ENCODE results near the gene FIBP. TPM values are rescaled to one million over a fixed set of nuclear protein-coding genes. Genes with fewer than 3 reads are reported as not detected.

Gene FIBP
- total and polyA plus RNA-seq, 2 of the 4 experiments (the other 2 are of a cell fraction): 141 to 182 TPM

DNA sequence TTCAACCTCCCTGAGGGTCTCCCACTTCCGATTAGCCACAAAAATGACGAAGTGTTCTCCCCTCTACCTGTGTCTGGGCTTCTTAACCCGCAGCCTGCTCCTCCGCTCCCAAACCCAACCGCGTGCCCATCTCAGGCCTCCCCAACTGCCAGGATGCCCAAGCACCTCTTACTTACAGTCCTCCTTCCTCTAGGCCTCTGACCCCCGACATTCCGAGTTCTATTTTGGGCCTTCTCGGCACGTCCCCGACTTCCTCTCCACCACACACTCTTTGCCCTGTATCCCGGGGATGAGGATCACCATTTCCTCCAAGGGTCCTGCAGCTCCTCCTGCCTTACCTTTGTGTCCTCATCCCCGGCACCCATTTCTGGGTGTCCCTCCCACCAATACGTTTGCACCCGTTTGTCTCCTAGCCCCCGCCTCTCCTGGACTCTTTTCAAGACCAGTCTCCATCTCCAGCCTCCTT is 28.4 kb downstream of the FIBP start:
- Histone ChIP-seq H3K4me3 (ENCODE audit: insufficient read depth, low read depth, low read length) (peak overlapping the region; percentile 95), H3K27me3 (ENCODE audit: control insufficient read depth, insufficient read depth, low read length) (no peaks in the 10 kb centered on the region), H3K4ac (ENCODE audit: low read depth, low read length) (peak overlapping the region; percentile 98), H2AFZ (replicated peaks; ENCODE audit: low read length, poor library complexity) (peak overlapping the region; percentile 93), H3K9me1 (ENCODE audit: insufficient read depth, low read length) (peaks cover 15% of the 10 kb centered on the region), H4K5ac (ENCODE audit: low read depth, low read length) (peak overlapping the region; percentile 74), H2AK5ac (ENCODE audit: low read depth, low read length) (peak overlapping the region; percentile 97), H3K56ac (ENCODE audit: extremely low read depth, insufficient read depth, low read length) (peak overlapping the region; percentile 95), H2BK5ac (ENCODE audit: low read depth, low read length, poor library complexity, severe bottlenecking) (peak overlapping the region; percentile 90), H3K18ac (ENCODE audit: low read depth, low read length) (peak overlapping the region; percentile 49), H2AK9ac (replicated peaks; ENCODE audit: low read depth, low read length, poor library complexity) (peak overlapping the region; percentile 100), H3K36me3 (ENCODE audit: control insufficient read depth, insufficient read depth, low read length) (peaks cover 50% of the 10 kb centered on the region), H4K8ac (ENCODE audit: low read depth in 2 of 2, low read length in 2 of 2) (peak overlapping the region; percentile 94 to 99), H3K14ac (replicated peaks; ENCODE audit: low read depth, low read length) (peak overlapping the region; percentile 99), H3K4me1 (ENCODE audit: control insufficient read depth, insufficient read depth, low read length) (peaks cover 11% of the 10 kb centered on the region), H3K23ac (ENCODE audit: low read depth, low read length) (peak overlapping the region; percentile 98), H2BK120ac (ENCODE audit: low read depth, low read length) (peak overlapping the region; percentile 87), H4K91ac (ENCODE audit: insufficient read depth, low read depth, low read length) (peak overlapping the region; percentile 98), H3K9ac (ENCODE audit: low read depth, low read length) (peak overlapping the region; percentile 78), H3K9me3 (ENCODE audit: control insufficient read depth, insufficient read depth, low read length) (no peaks in the 10 kb centered on the region), H3K79me1 (ENCODE audit: low read depth in 1 of 2, low read length in 2 of 2) (peaks cover 6 to 69% of the 10 kb centered on the region in 2 experiments; a peak in 3 of 4 replicates), H2BK20ac (ENCODE audit: low read depth, low read length) (peak overlapping the region; percentile 67), H3K4me2 (ENCODE audit: low read depth, low read length) (peak overlapping the region; percentile 66), H2BK15ac (ENCODE audit: low read depth, low read length) (peak overlapping the region; percentile 52; the same call in 2 of the 3 replicates), H3K27ac (ENCODE audit: insufficient read depth, low read length) (peak overlapping the region; percentile 89), H4K20me1 (ENCODE audit: insufficient read depth, low read length) (peaks cover 39% of the 10 kb centered on the region)
- POLR2A ChIA-PET (ENCODE audit: unreplicated experiment): interaction anchor here (0.6 to 1.3 kb wide), 6 partner anchors 9 to 31 kb away, joined by 3 to 9 read pairs (median 4); partner anchors contain the start of gene CCDC85B
- CTCF ChIA-PET: interaction anchor here (0.6 to 2.4 kb wide), 9 partner anchors 9 to 193 kb away, joined by 3 to 14 read pairs (median 5); partner anchors contain the start of gene FIBP
- in situ Hi-C loops (cut with MboI; ENCODE audit: low sequenced_read_pairs) (no loop called here), intact Hi-C loops (cut with micrococcal nuclease) (no loop called here), dilution Hi-C loops (cut with HindIII; ENCODE audit: low sequenced_read_pairs, unreplicated experiment) (no loop called here)
- BruUV-seq (replicated peaks): no TSS peak
- WGBS, 2 experiments (ENCODE audit: extremely low coverage in 2 of 2, insufficient read length in 1 of 2): 3% methylated on average over 13 of the region's 16 CpGs; no CpG with 5 or more reads in 1 of the 2 experiments
- DNase-seq: no peak
- TF ChIP-seq MXI1 (IDR thresholded peaks at IDR 0.05; ENCODE audit: borderline replicate concordance, low read depth, low read length) (no peak; the same call in 1 of the 2 replicates), RFX5 (IDR thresholded peaks at IDR 0.05; ENCODE audit: low read depth, low read length) (no peak), CTCF (conservative IDR thresholded peaks at IDR 0.05; ENCODE audit: low read depth, low read length) (no peak), RCOR1 (IDR thresholded peaks at IDR 0.05; ENCODE audit: insufficient replicate concordance, low read length) (no peak), NFE2L2 (IDR thresholded peaks at IDR 0.05; ENCODE audit: low read depth, low read length) (no peak), FOS (IDR thresholded peaks at IDR 0.05; ENCODE audit: low read depth, low read length) (no peak), CEBPB (IDR thresholded peaks at IDR 0.05; ENCODE audit: low read depth, low read length) (no peak), USF2 (IDR thresholded peaks at IDR 0.05; ENCODE audit: low read depth, low read length) (no peak), BHLHE40 (IDR thresholded peaks at IDR 0.05; ENCODE audit: low read depth, low read length) (no peak), CHD1 (IDR thresholded peaks at IDR 0.05; ENCODE audit: low read depth, low read length) (no peak), MAFK (IDR thresholded peaks at IDR 0.05; ENCODE audit: low read depth, low read length) (no peak), POLR2A (IDR thresholded peaks at IDR 0.05; ENCODE audit: low read depth, low read length) (no peak; the same call in 1 of the 2 replicates), RAD21 (IDR thresholded peaks at IDR 0.05; ENCODE audit: low read length) (no peak), MAZ (IDR thresholded peaks at IDR 0.05; ENCODE audit: borderline replicate concordance, low read depth, low read length) (no peak), SMC3 (IDR thresholded peaks at IDR 0.05; ENCODE audit: low read depth, low read length) (no peak)
- TF ChIP-seq, protein P1, sequence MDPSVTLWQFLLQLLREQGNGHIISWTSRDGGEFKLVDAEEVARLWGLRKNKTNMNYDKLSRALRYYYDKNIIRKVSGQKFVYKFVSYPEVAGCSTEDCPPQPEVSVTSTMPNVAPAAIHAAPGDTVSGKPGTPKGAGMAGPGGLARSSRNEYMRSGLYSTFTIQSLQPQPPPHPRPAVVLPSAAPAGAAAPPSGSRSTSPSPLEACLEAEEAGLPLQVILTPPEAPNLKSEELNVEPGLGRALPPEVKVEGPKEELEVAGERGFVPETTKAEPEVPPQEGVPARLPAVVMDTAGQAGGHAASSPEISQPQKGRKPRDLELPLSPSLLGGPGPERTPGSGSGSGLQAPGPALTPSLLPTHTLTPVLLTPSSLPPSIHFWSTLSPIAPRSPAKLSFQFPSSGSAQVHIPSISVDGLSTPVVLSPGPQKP (IDR thresholded peaks at IDR 0.05; ENCODE audit: borderline replicate concordance, low read depth, low read length): no peak
- ATAC-seq (ENCODE audit: low read depth): no peak
